Stimulated activated CD8-positive, alpha-beta memory T cell treated with anti-CD3 and anti-CD28 coated beads, Interleukin-7, amount 100 ng/mL, for 48 hours (primary cell): Measurements from ENCODE around the gene FRMD1.

Experiments used
- DNase-seq, 2 donors: peaks; one replicate each; pipeline ENCODE4 v3.0.0-alpha.2; 2020; ENCODE audit warnings: low read depth in 1 of 2; ENCODE audit errors: extremely low read depth in 1 of 2

Gene FRMD1

GRCh38 chr6:168044521-168045130 is 34.4 kb downstream of the FRMD1 start:
- DNase-seq, result no peak

- DNase-seq, result no peak
Measured at GRCh38 chr6:168043848-168044415, 35.1 kb downstream of the FRMD1 start.

DNA sequence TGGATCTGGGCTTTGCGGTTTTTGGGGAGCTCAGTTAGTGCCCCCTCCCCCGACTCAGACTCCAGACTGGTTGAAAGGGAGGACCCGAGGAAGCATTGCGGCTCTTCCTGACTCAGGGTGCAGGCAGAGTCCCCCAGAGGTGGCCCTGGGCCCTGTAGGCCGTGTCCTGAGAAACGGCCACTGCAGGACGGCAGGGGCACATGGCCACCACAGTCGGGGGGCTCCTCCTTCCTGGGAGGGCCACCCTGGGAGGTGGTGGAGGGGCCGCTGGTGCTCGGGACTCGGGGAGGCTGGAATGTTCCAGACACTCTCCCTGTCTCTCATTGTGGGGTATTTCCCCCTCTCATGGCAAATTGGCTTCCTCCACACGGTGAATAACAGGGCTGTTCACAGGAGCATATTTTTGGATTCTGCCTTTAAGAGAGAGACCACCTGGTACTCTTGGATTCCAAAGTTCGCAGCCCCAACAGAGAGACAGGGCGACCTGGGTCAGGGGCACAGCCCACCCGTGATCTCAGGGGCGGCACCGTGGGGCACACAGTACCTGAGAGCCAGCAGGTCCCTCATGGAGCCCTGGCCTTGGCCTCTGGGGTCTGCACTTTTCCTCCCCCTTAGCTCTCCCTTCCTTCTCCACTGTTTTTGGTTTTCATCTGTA is 35.7 kb downstream of the FRMD1 start:
- DNase-seq, result no peak

DNA sequence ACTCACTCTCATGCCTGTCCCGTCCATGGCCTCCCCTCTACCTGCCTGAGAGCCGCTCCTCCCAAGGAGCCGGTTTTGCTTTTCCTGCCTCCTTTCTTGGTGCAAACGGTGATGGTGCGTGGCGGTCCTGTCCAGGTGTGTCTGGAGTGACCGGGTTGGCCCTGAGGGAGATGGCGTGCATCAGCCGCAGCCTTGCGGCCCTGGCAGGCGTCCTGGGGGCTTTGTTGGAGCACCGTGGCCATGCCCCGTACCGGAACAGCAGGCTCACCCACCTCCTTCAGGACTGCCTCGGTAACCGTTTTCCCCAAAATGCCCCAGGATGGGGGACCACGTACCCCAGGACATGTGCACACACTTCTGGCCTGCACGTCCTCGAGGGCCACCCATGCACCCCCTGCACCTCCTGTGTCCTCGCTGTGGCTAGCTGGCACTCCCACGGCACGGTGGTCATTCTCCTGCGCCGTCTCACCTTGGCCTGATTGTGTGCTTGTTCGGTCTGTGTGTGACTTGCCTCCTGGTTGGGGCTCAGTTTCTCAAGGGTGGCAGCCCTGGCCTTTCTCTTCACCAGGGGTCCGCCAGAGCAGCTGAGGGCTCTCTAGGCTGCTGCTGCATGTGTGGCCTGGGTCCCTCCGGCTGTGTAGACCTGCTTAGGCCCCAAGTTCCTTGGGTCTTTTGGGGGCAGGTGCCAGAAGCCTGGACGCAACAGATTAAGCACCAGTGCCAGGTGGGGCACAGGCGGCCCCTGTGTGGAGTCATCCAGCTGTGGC is 36.4 kb downstream of the FRMD1 start:
- DNase-seq, result no peak

DNA sequence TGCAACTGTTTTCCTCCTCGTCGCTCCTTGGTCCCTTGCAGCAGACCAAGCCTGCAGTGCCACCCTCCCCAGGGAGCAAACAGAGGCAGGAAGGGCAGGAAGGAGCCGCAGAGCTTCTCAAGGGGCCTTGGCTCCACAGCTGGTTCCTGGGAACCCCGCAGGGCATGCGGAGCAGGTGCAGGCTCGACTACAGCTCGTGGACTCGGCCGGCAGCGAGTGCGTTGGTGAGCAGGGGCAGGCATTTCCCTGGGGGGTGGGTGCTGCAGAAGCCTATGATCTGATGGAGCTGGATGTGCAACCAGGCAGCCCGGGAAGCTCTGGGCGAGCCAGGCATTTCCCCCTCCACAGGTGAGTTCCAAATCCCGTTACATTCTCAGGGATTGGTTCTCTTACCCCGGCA is 37.1 kb downstream of the FRMD1 start:
- DNase-seq, result no peak

- DNase-seq, result no peak
Measured at GRCh38 chr6:168040856-168041496, 38.0 kb downstream of the FRMD1 start.

DNA sequence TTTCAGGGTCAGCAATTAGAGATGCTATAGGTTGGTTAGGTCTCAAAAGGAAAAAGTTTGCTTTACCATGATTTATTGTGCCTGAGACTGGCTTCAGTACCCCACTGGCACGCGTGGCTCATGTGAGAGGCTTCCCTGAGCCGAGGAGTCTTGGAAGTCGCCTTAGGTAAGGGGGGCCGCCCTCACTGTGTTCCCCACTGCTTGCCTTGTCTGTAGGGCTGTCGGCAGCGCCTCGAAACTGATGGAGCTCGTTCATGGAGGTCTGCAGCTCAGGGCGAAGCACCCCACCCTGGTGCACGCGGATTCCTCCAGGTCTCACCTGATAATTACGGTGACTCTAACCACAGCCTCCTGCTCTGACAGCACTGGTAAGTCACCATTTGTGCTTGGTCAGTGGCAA is 39.2 kb downstream of the FRMD1 start:
- no peak for DNase-seq

DNA sequence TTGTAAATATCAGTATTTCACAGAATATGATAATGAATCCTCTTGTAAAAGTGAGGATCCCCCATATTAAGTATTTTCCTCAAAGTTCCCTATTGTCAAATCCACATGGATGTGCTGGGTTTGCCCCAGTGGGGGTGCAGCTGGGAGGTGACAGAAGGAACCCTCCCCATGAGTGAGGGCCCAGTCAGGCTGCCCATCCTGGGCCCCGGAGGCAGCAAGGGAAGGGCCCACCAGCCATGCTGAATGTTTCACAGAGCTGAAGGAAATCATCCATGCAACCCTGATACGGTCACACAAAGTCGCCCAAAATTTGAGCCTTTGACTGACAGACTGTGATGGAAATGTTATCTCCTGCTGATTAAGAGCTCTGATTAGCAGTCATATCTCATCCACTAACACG is 39.7 kb downstream of the FRMD1 start:
- DNase-seq, result no peak

DNA sequence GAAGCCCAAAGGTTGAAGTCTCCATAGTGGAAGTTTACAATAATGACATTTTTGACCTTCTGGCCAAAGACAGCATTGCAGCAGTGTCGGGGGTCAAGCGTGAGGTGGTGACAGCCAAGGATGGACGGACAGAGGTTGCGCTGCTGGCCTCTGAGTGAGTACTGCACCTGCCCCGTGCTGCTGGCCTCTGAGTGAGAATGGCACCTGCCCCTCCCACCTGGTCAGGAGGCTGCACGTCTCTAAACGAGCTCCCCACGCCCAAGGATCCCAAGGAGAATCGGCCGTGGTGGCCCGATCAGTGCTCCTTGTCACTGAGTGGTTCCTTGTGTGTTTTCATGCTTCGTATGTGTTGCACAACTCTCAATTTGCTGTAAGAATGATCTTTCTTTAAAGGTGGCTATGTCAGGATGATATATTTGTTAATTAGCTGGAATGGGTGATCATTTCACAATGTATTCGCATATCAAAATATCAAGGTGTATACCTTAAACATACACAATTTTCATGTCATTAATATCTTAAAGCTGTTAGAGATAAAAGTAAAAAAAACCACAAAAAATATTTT is 40.4 kb downstream of the FRMD1 start:
- DNase-seq, result no peak

GRCh38 chr6:168037856-168038255 is 41.2 kb downstream of the FRMD1 start:
- DNase-seq, result no peak

- DNase-seq, result no peak
Measured at GRCh38 chr6:168037242-168037641, 41.8 kb downstream of the FRMD1 start.

- DNase-seq, result no peak
Measured at GRCh38 chr6:168035661-168036545, 43.1 kb downstream of the FRMD1 start.

- DNase-seq, result no peak
Measured at GRCh38 chr6:168035098-168035660, 43.8 kb downstream of the FRMD1 start.

GRCh38 chr6:168034537-168034936 is 44.5 kb downstream of the FRMD1 start:
- DNase-seq, result no peak

DNA sequence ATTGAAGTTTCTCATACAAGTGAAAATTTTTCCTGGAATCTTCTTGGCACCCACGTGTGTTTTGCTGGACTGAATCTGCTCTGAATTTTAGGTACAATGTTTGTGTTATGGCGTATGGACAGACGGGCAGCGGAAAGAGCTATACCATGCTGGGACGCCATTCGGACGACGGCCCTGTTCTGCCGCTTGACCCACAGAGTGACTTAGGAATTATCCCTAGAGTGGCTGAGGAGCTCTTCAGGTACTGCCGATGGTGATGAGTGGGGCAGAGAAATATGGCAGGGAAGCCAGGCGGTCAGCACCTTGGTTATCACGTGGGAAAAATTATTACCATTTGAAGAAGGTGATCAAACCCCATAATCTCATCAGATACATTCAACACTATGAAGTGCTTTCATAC is 45.2 kb downstream of the FRMD1 start:
- no peak for DNase-seq

DNA sequence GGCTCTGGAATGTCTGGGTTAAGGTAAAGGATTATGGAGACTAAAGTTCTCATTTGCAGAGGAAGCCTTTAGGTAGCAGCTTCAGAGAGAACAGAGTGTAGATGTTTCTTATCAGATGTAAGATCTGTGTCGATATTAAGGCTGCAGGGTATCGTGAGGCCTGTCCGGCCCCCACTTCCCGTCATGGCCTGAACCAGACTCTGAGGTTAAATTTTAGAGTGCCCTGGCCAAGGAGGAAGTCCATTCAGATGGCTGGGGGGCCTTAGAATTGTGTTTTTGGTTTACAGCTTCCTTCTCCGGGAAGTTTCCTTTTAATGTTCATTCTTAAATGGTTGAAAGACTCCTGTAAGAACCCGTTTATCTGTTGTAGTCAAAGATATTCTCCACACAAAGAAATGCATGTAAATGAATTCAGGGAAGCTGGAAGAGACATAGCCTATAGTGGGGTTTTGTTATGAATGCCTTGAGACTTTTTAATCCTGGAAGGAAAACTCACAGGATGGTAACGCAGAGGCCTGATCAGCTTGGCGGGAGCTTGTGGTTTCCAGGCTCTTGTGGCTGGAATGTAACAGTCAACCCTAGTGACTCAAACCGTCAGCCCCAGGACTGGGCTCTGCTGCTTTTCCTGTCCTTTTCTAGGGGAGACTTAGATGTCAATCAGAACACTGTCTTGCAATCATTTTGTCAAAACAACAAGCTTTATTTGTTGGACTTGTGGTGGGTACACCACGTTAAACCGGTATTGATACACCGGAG is 46.8 kb downstream of the FRMD1 start:
- no peak for DNase-seq

GRCh38 chr6:168031411-168031971 is 47.5 kb downstream of the FRMD1 start:
- no peak for DNase-seq

DNA sequence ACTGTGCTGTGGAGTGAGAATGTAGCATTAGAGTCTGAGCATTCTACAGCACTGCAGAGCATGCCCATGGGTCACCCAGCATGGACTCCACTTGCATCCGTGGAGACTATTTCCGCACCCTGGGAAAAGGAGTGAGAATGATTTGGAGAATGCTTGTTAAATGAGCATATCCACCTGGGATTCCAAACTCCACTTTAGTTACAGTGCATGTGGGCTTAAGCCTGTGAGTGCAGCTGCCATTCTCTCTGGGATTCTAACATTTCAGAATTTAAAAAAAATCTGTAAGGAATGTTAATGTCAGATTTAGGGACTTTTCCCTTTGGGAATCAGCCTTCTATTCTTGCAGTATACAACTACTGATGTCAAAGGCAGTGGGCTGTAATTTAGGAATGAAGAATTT is 48.1 kb downstream of the FRMD1 start:
- no peak for DNase-seq
